CD8-positive, alpha-beta memory T cell (primary cell): ENCODE data around the gene SOX6. TPM values are rescaled to one million over a fixed set of nuclear protein-coding genes. Genes with fewer than 3 reads are reported as not detected.

Source experiments
- CTCF ChIA-PET: fragments of 350-600 bp; sonication (Branson Sonifier 250); formaldehyde crosslinking; loops from one replicate; lab custom pipeline; 2021; ENCODE audit warnings: antibody characterized with exemption; lab: Charles Lee
- POLR2A ChIA-PET: fragments of 350-600 bp; sonication (Branson Sonifier 250); formaldehyde crosslinking; loops from one replicate; lab custom pipeline; 2021; ENCODE audit warnings: antibody characterized with exemption; lab: Charles Lee
- DNase-seq, 5 donors: peaks; one replicate each; pipeline versions ENCODE4 v3.0.0 to v3.0.0-alpha.2; 2020 to 2022; ENCODE audit warnings: mixed read lengths in 1 of 5
- H3K27ac ChIP-seq: one replicate; pipeline ENCODE4 v1.7.0; 2013; ENCODE audit warnings: low read depth, mild to moderate bottlenecking, low read length, moderate library complexity
- H3K27me3 ChIP-seq: 2 replicates; pipeline ENCODE4 v1.7.0; 2013; ENCODE audit warnings: low read length, mild to moderate bottlenecking; ENCODE audit not compliant: insufficient read depth, poor library complexity, severe bottlenecking
- H3K36me3 ChIP-seq: 2 replicates; pipeline ENCODE4 v1.7.0; 2013; ENCODE audit warnings: mild to moderate bottlenecking, low read length, moderate library complexity; ENCODE audit not compliant: insufficient read depth
- H3K4me1 ChIP-seq: 2 replicates; pipeline ENCODE4 v1.7.0; 2013; ENCODE audit warnings: mild to moderate bottlenecking, low read length, moderate library complexity; ENCODE audit not compliant: insufficient read depth
- H3K4me3 ChIP-seq: 2 replicates; pipeline ENCODE4 v1.7.0; 2013; ENCODE audit warnings: mild to moderate bottlenecking, low read length
- H3K9me3 ChIP-seq: 2 replicates; pipeline ENCODE4 v1.7.0; 2013; ENCODE audit warnings: mild to moderate bottlenecking, low read length
- H3K27ac Mint-ChIP-seq, 8 donors: one replicate each; pipeline ENCODE4 v1.8.0; 2020 to 2021; ENCODE audit warnings: mixed read lengths in 8 of 8, mild to moderate bottlenecking in 6 of 8, inconsistent platforms in 3 of 8, moderate library complexity in 3 of 8
- H3K27me3 Mint-ChIP-seq, 2 donors: one replicate each; pipeline ENCODE4 v1.8.0; 2020 to 2021; ENCODE audit warnings: mixed read lengths in 2 of 2, mild to moderate bottlenecking in 1 of 2, moderate library complexity in 1 of 2
- H3K36me3 Mint-ChIP-seq, 3 donors: one replicate each; pipeline ENCODE4 v1.8.0; 2020 to 2021; ENCODE audit warnings: mixed read lengths in 3 of 3, inconsistent platforms in 1 of 3, mild to moderate bottlenecking in 1 of 3
- H3K4me1 Mint-ChIP-seq, 3 donors: one replicate each; pipeline ENCODE4 v1.8.0; 2020 to 2021; ENCODE audit warnings: mixed read lengths in 3 of 3, inconsistent platforms in 1 of 3, mild to moderate bottlenecking in 1 of 3
- H3K4me3 Mint-ChIP-seq, 7 donors: one replicate each; pipeline ENCODE4 v1.8.0; 2020 to 2021; ENCODE audit warnings: mixed read lengths in 7 of 7, mild to moderate bottlenecking in 6 of 7, moderate library complexity in 4 of 7, inconsistent platforms in 2 of 7
- H3K9me3 Mint-ChIP-seq, 5 donors: one replicate each; pipeline ENCODE4 v1.8.0; 2020 to 2022; ENCODE audit warnings: mixed read lengths in 5 of 5, mild to moderate bottlenecking in 3 of 5, moderate library complexity in 2 of 5, inconsistent platforms in 1 of 5
- polyA plus RNA-seq: library from polyadenylated mRNA; unstranded; fragments of 300-500 nt; fragmentation: Illumina TruSeq; gene quantifications from one replicate; pipeline ENCODE4 v1.2.3, GENCODE V29; 2021
- total RNA-seq, 2 experiments: library from RNA; stranded (reverse); gene quantifications; one replicate each; pipeline ENCODE4 v1.2.3, GENCODE V29; 2021

Gene SOX6
- total and polyA plus RNA-seq, 3 experiments from 2014 or later, result not detected

- Histone ChIP-seq H3K4me1 (no peaks in the 10 kb centered on the region), H3K9me3 (no peaks in the 10 kb centered on the region), H3K4me3 (no peak overlapping the region), H3K36me3 (no peaks in the 10 kb centered on the region), H3K27ac (no peak overlapping the region), H3K27me3 (no peaks in the 10 kb centered on the region)
- peaks cover 0 to 19% (median 6%) of the 10 kb centered on the region in 5 donors for H3K9me3 Mint-ChIP-seq
- DNase-seq, result no peak
- no peaks in the 10 kb centered on the region for H3K36me3 Mint-ChIP-seq
- ChIA-PET CTCF (no interaction called here), POLR2A (no interaction called here)
- no peak overlapping the region for H3K4me3 Mint-ChIP-seq
- no peaks in the 10 kb centered on the region for H3K4me1 Mint-ChIP-seq
- H3K27me3 Mint-ChIP-seq, result no peaks in the 10 kb centered on the region
- no peak overlapping the region for H3K27ac Mint-ChIP-seq
These were observed 4.9 kb upstream of the SOX6 start for GRCh38 chr11:16361108-16361865.

DNA sequence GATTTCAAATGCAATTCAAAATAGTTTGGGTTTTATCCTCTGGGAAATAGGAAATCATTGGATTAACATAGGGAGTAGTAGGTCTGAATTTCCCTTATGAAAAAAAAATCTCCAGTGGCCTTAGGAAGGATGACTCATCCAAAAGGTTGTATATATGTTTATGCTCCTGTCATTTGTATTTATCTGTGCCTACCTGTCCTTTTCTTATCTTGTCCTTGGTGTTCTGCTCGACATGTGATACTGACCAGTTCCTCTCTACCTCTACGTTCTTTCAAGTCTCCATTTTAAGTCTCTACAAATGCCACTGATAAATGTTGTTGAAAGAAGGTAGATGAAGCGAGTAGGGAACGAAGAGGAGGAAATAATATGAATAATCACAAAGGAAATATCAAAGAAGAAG lies 3.0 kb upstream of the SOX6 start:
- no peak overlapping the region for H3K4me3 ChIP-seq
- POLR2A ChIA-PET, result no interaction called here
- CTCF ChIA-PET, result no interaction called here
- H3K27ac ChIP-seq, result peak overlapping the region; percentile 18
- H3K27me3 ChIP-seq, result no peaks in the 10 kb centered on the region
- H3K4me1 Mint-ChIP-seq, result no peaks in the 10 kb centered on the region
- H3K27me3 Mint-ChIP-seq, result no peaks in the 10 kb centered on the region
- no peaks in the 10 kb centered on the region for H3K36me3 ChIP-seq
- H3K4me3 Mint-ChIP-seq, result no peak overlapping the region
- H3K9me3 ChIP-seq, result no peaks in the 10 kb centered on the region
- H3K36me3 Mint-ChIP-seq, result no peaks in the 10 kb centered on the region
- no peak overlapping the region for H3K27ac Mint-ChIP-seq
- H3K9me3 Mint-ChIP-seq, result peaks cover 0 to 18% (median 7%) of the 10 kb centered on the region in 5 donors
- no peaks in the 10 kb centered on the region for H3K4me1 ChIP-seq
- no peak for DNase-seq

DNA sequence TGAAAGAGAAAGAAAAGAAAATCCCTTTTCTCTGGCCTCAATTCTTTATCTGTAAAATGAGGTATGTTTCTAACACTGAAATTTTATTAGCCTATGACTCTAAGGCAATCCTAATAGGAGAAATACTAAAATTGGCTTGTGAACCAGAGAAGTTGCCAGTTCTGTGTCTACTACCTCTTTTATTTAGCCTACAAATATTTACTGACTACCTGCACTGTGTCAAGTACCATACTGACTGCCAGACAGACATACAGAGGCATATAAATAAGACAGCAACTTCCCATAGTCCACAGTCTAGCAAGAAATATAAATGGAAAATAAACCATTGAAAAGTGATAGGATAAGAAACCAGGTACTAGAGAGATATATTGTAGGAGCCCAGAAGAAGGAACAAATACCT lies 2.4 kb upstream of the SOX6 start:
- Histone ChIP-seq H3K4me3 (no peak overlapping the region), H3K27ac (peak overlapping the region; percentile 18), H3K27me3 (no peaks in the 10 kb centered on the region), H3K4me1 (no peaks in the 10 kb centered on the region), H3K36me3 (no peaks in the 10 kb centered on the region), H3K9me3 (no peaks in the 10 kb centered on the region)
- no peak overlapping the region for H3K4me3 Mint-ChIP-seq
- no peaks in the 10 kb centered on the region for H3K4me1 Mint-ChIP-seq
- POLR2A ChIA-PET, result no interaction called here
- H3K36me3 Mint-ChIP-seq, result no peaks in the 10 kb centered on the region
- DNase-seq, result no peak
- CTCF ChIA-PET, result no interaction called here
- no peaks in the 10 kb centered on the region for H3K27me3 Mint-ChIP-seq
- peaks cover 0 to 22% (median 8%) of the 10 kb centered on the region in 5 donors for H3K9me3 Mint-ChIP-seq
- no peak overlapping the region for H3K27ac Mint-ChIP-seq

DNA sequence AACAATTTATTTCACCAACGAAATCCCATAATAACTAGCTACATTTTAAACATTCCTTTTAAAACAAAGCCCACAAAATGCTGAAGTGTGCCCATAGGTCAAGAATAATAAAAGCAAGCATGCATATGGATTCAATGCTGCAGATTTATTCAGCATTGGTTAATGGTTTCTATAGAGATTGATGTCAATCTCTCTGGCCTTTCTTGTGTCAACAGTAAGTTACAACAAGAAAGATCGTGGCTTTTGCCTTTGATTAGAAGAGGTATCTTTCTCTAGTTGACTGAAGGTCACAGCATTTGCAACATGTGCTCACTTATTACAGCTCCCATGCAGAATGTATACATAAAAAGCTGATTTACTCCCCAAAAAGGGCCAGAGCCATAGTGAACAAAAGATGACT lies 1.4 kb upstream of the SOX6 start:
- Mint-ChIP-seq H3K27me3 (no peaks in the 10 kb centered on the region), H3K4me3 (no peak overlapping the region), H3K36me3 (no peaks in the 10 kb centered on the region), H3K9me3 (peaks cover 4 to 30% (median 8%) of the 10 kb centered on the region in 5 donors), H3K4me1 (no peaks in the 10 kb centered on the region), H3K27ac (no peak overlapping the region)
- no peaks in the 10 kb centered on the region for H3K27me3 ChIP-seq
- no peaks in the 10 kb centered on the region for H3K9me3 ChIP-seq
- CTCF ChIA-PET, result no interaction called here
- H3K36me3 ChIP-seq, result no peaks in the 10 kb centered on the region
- POLR2A ChIA-PET, result no interaction called here
- H3K27ac ChIP-seq, result no peak overlapping the region
- no peak overlapping the region for H3K4me3 ChIP-seq
- H3K4me1 ChIP-seq, result no peaks in the 10 kb centered on the region
- no peak for DNase-seq

GRCh38 chr11:16356761-16357393 lies 531 bp upstream of the SOX6 start:
- DNase-seq, result no peak
- no peak overlapping the region for H3K4me3 ChIP-seq
- no peaks in the 10 kb centered on the region for H3K9me3 ChIP-seq
- H3K36me3 ChIP-seq, result no peaks in the 10 kb centered on the region
- H3K4me1 Mint-ChIP-seq, result no peaks in the 10 kb centered on the region
- H3K9me3 Mint-ChIP-seq, result peaks cover 3 to 30% (median 6%) of the 10 kb centered on the region in 5 donors
- H3K27me3 Mint-ChIP-seq, result no peaks in the 10 kb centered on the region
- CTCF ChIA-PET, result no interaction called here
- H3K4me1 ChIP-seq, result no peaks in the 10 kb centered on the region
- POLR2A ChIA-PET, result no interaction called here
- H3K4me3 Mint-ChIP-seq, result no peak overlapping the region
- H3K27me3 ChIP-seq, result no peaks in the 10 kb centered on the region
- H3K27ac Mint-ChIP-seq, result no peak overlapping the region
- no peaks in the 10 kb centered on the region for H3K36me3 Mint-ChIP-seq
- no peak overlapping the region for H3K27ac ChIP-seq

GRCh38 chr11:16352707-16353106 lies 3.6 kb downstream of the SOX6 start:
- no peaks in the 10 kb centered on the region for H3K36me3 ChIP-seq
- H3K4me1 ChIP-seq, result no peaks in the 10 kb centered on the region
- no peaks in the 10 kb centered on the region for H3K36me3 Mint-ChIP-seq
- H3K4me3 ChIP-seq, result no peak overlapping the region
- peaks cover 0 to 20% (median 4%) of the 10 kb centered on the region in 5 donors for H3K9me3 Mint-ChIP-seq
- ChIA-PET CTCF (no interaction called here), POLR2A (no interaction called here)
- no peaks in the 10 kb centered on the region for H3K9me3 ChIP-seq
- H3K27ac Mint-ChIP-seq, result no peak overlapping the region
- H3K4me3 Mint-ChIP-seq, result no peak overlapping the region
- H3K27me3 ChIP-seq, result no peaks in the 10 kb centered on the region
- no peaks in the 10 kb centered on the region for H3K4me1 Mint-ChIP-seq
- no peak for DNase-seq
- H3K27ac ChIP-seq, result no peak overlapping the region
- no peaks in the 10 kb centered on the region for H3K27me3 Mint-ChIP-seq

GRCh38 chr11:16350125-16350524 lies 6.2 kb downstream of the SOX6 start:
- H3K36me3 Mint-ChIP-seq, result no peaks in the 10 kb centered on the region

GRCh38 chr11:16347928-16348685 lies 8.2 kb downstream of the SOX6 start:
- Histone ChIP-seq H3K27ac (no peak overlapping the region), H3K9me3 (no peaks in the 10 kb centered on the region), H3K4me3 (no peak overlapping the region), H3K4me1 (no peaks in the 10 kb centered on the region), H3K27me3 (no peaks in the 10 kb centered on the region), H3K36me3 (no peaks in the 10 kb centered on the region)
- Mint-ChIP-seq H3K36me3 (no peaks in the 10 kb centered on the region), H3K27me3 (no peaks in the 10 kb centered on the region), H3K4me1 (no peaks in the 10 kb centered on the region), H3K27ac (no peak overlapping the region), H3K4me3 (no peak overlapping the region), H3K9me3 (peaks cover 1 to 25% (median 6%) of the 10 kb centered on the region in 5 donors)
- ChIA-PET CTCF (no interaction called here), POLR2A (no interaction called here)
- DNase-seq, result no peak

More at GRCh38 chr11:16350125-16350524, 6.2 kb downstream of the SOX6 start:
- DNase-seq, result no peak
- Mint-ChIP-seq H3K27ac (no peak overlapping the region), H3K4me1 (no peaks in the 10 kb centered on the region), H3K27me3 (no peaks in the 10 kb centered on the region), H3K9me3 (peaks cover 4 to 20% (median 5%) of the 10 kb centered on the region in 5 donors), H3K4me3 (no peak overlapping the region)
- H3K27ac ChIP-seq, result no peak overlapping the region
- H3K4me1 ChIP-seq, result no peaks in the 10 kb centered on the region
- ChIA-PET CTCF (no interaction called here), POLR2A (no interaction called here)
- H3K4me3 ChIP-seq, result no peak overlapping the region
- no peaks in the 10 kb centered on the region for H3K9me3 ChIP-seq
- no peaks in the 10 kb centered on the region for H3K27me3 ChIP-seq
- no peaks in the 10 kb centered on the region for H3K36me3 ChIP-seq
